CD4-positive, alpha-beta T cell treated with Interleukin-6 at 100 ng/mL for 8 hours (primary cell): ENCODE measurements around the gene HOXD8.

Source experiments
- DNase-seq: peaks from one replicate; pipeline ENCODE4 v3.0.0-alpha.2; 2020; ENCODE audit warnings: mixed read lengths, low spot score

Gene HOXD8

DNA sequence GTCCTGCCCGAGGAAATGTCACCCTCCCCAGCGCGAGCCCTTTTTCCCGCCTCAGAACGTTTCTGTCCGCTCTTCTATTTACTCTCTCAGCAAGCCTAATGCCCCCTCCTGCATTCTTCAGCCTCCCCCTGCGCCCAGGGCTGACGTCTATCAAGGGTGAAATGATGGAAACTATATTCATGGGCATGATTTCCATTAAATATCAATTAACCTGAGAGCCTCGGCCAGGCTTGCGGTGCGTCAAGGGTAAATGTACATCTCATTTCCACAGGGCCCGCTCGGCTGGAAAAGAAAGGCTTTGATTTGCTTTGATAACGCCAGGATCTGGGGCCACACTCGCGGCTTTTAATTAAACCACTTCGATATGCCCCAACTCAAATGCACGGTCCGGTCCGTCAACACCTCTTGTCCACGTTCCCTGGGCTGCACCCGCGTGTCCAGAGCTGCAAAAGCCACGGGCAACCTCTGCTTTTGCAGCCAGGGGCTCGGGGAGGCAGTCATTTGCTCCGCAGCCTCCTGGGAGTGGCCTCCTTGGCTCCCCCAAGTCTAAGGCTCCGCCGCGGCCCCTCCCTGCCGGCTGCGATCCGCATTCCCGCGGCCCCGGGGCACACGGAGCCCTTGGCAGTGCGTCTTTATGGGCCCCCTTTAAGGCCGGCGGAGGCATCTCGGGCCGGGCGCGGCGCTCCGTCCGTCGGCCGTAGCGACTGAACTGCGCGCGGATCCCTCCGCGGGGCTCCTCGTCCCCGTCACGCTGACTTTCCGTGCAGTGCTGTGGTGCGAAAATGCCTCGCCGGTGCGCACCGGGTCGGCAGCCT lies at the start of gene HOXD8:
TSS of gene HOXD8 (plus strand) at position 724 of the 815 bp plus-strand sequence. CDS start 662 bp downstream, outside the sequence.
- DNase-seq: no peak

DNA sequence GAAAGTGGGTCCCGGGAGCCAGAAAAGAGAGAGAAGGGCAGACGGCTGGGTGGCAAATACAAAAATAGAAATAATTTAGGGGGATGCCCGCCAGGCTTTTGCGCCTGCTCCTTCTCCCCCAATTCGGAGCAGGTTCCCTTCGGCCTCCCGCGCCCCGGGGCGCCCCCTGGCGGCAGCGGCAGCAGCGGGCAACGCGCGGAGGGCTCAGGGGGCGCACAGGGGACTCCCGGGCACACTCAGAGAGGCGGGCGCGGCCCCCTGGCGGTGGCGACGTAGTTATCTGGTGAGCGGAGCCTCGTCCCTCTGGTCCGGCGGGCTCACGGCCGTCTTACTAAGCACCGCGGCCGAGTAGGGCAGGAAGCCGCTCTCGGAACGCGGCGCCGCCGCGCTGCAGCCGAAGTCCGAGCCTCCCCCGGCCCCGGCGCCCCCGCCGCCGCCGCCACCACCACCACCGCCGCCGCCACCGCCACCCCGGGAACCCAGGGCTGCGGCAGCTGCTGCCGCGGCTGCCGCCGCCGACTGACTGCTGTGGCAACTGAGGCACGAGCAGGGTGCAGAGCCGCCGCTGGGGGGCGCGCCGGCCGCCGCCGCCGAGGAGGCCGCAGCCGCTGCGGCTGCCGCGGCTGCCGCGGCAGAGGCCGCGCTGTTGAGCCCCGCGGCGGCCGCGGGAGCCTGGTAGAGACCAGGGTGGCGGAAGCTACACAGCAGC lies 49.5 kb upstream of the HOXD8 start:
- no peak for DNase-seq

DNA sequence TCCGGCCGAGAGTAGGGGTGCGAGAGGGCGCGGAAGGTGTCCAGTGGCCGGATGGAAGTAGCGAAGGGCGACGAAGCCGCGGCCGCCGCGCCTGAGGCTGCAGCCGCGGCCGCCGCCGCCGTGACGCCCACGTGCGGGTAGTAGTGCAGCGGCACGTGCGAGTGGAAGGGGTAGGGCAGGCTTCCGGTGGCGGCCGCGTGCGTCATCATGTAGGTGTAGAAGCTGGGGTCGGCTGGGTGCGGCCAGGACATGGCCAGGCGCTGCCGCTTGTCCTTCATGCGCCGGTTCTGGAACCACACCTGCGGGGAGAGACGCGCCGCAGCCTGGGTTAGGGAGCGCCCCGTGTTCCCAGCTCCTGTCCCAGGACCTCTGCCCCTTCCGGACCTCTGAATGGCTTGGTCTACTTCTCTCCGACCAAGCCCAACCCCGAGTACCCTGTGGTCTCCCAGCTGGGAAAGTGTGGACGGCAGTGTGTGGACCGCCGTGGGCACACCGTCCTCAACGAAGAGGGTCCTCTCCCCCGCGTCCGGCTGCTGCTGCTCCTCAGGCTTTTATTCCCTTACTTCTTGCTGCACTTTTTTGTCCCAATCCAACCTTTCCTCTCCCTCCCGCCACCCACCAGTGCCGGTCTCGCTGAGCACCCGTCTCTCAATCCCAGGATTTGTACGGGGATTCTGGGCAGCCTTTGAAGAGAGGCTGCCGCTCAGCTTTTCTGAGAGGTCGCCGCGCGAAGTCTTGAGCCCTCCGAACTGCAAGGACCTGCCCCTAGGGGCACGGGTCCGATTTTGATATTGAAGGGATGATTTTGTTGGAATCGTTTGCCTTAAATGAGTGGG lies 48.7 kb upstream of the HOXD8 start:
- DNase-seq: no peak

GRCh38 chr2:176081376-176081836 lies 48.1 kb upstream of the HOXD8 start:
- no peak for DNase-seq

DNA sequence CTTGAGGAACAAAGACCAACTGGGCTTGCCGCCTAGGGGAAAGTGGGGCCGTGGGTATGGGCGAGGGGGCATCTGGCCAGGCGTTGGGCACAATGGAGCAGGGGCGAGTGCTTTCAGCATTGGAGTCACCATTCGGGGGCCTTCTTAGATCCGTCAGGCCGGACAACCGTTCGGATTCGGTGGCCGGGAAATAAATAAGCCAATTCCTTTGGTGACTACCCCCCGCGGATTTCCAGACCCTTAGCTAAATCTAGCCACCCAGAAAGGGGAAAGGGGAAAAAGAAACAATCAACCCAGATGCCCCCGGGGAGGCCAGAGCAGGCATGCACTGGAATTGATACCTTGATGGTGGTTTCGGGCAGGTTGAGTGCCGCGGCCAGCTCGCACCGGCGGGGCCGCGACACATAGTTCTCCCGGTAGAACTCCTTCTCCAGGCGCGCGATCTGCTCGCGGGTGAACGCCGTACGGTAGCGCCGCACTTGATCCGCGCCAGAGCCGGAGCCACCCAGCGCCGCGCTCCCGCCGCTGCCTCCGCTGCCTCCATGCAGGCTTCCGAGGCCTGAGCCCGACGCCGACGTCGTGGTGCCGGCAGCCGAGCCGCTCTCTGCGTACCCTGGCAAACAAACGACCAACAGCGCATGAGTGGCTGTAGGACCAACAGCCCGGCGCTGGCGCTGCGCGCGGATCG lies 47.5 kb upstream of the HOXD8 start:
- DNase-seq: no peak

GRCh38 chr2:176082525-176082823 lies 47.0 kb upstream of the HOXD8 start:
- DNase-seq: no peak

GRCh38 chr2:176082824-176083751 lies 46.4 kb upstream of the HOXD8 start:
- no peak for DNase-seq

- no peak for DNase-seq
These were observed 45.7 kb upstream of the HOXD8 start, which contains the start of gene EVX2 for GRCh38 chr2:176083796-176084261. TSS of gene EVX2 (minus strand) at chr2:176083962. CDS start at chr2:176083776, 186 bp downstream.

DNA sequence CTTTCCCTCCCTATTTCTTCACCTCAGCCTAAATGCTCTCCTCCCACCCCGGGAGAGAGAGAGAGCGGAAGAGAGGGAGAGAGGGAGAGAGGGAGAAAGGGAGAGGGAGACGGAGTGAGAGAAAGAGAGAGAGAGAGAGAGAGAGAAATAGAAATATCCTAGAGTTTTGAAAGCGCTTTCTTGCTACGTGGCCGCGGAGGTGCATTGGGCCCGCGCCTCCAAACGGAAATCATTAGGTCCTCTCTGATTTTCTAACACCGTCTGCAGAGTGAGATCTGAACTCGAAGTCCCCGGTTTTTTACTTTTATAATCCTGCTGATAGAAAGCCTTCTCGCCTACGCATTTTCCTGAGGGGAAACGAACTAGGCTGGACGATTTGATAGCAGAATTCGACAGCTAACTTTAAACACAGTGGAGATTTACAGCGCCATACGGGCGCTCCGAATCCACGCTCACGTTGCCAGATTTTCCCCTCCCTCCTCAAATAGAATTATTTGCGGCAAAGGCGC lies 44.8 kb upstream of the HOXD8 start:
- no peak for DNase-seq

DNA sequence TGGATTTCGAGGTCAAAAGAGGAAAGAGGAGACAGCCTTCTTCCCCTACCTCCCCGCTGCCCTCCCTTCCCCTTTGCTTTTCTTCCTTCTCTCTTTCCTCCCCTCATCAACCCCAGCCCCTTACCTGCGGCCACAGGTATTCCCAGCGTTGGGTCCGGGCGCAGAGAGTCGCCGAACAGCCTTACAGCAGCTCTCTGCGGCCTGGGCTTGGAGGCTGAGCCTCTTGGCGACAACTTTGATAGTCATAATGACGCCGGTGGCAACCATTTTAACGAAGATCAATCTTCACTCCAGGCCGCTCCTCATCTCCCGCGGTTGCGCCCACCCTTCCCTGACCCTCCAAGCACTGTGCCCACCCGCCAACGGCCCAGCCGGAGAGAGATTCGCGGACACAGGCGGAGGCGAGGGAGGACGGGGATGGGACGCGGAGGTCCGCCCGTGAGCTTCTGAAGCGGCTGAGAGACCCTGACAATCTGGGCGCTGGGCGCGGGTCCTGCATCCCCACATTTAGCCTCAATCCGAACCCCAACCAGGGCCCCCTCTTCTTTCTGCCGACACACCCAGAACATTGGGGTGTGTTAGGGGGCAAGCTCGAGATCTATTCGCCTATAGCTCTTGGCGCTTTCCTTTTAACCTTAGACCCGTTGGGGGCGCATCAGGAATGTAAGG lies 44.3 kb upstream of the HOXD8 start:
- DNase-seq: no peak

- no peak for DNase-seq
These were observed 43.4 kb upstream of the HOXD8 start for GRCh38 chr2:176085861-176086771.

GRCh38 chr2:176087330-176088047 lies 42.0 kb upstream of the HOXD8 start:
- no peak for DNase-seq

GRCh38 chr2:176088048-176088936 lies 41.2 kb upstream of the HOXD8 start:
- no peak for DNase-seq

- no peak for DNase-seq
These were observed 40.3 kb upstream of the HOXD8 start for GRCh38 chr2:176088937-176089842.

DNA sequence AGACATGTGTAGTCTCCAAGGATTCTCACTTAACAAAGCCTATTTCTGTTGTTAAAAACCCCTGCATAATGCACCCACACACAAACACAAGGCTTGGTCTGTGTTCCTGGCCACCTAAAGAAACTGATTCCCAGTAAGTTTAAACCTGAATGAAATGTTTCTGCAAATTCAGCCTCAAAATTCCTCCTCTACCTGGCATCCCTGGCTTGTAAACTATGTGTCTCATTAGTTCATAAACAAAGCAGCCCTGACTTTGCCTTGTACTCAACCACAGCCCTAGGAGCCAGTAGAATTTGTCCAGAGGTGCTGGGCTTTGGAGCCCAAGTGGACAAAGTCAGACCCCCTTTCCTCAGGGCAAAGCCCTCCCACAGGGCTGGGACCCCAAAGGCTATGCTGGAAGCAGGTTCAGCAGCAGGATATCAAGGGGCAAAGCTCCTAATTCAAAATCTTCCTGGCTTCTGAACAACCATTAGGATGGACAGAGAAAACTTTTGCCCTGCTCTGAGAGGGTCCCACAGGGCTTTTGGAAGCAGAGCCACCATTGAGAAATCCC lies 39.6 kb upstream of the HOXD8 start:
- no peak for DNase-seq

GRCh38 chr2:176090862-176091261 lies 38.6 kb upstream of the HOXD8 start:
- DNase-seq: no peak
